C4-2B (cell line): Measurements from ENCODE around the gene KLHL1.

Experiments used
- ZFX ChIP-seq: fragments of 450-650 bp; IDR thresholded peaks from 2 replicates; pipeline ENCODE4 v1.6.1; 2017
- TF ChIP-seq, protein P1 (sequence below): fragments of 450-650 bp; conservative IDR thresholded peaks from 2 replicates; pipeline ENCODE4 v1.5.1; 2017; ENCODE audit warnings: mild to moderate bottlenecking

- TF ChIP-seq, protein P1, sequence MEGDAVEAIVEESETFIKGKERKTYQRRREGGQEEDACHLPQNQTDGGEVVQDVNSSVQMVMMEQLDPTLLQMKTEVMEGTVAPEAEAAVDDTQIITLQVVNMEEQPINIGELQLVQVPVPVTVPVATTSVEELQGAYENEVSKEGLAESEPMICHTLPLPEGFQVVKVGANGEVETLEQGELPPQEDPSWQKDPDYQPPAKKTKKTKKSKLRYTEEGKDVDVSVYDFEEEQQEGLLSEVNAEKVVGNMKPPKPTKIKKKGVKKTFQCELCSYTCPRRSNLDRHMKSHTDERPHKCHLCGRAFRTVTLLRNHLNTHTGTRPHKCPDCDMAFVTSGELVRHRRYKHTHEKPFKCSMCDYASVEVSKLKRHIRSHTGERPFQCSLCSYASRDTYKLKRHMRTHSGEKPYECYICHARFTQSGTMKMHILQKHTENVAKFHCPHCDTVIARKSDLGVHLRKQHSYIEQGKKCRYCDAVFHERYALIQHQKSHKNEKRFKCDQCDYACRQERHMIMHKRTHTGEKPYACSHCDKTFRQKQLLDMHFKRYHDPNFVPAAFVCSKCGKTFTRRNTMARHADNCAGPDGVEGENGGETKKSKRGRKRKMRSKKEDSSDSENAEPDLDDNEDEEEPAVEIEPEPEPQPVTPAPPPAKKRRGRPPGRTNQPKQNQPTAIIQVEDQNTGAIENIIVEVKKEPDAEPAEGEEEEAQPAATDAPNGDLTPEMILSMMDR: peak; percentile 33
- no peak for TF ChIP-seq ZFX
These were observed 9.6 kb downstream of the KLHL1 start for GRCh38 chr13:70098669-70099068.
